NCI-H2081 treated with DMSO at 0.1 percent for 48 hours (cell line): ENCODE results near the gene MINPP1.
"Not testable (repeated sequence)": the region's sequence is repeated elsewhere in the genome, so short reads cannot be mapped to it uniquely, and the experiment has no call there.

ENCODE experiments used
- DNase-seq: peaks from one replicate; lab custom pipeline; 2025; lab: John Stamatoyannopoulos, UW

MINPP1 gene

GRCh38 chr10:87565010-87565409 is 60.3 kb downstream of the MINPP1 start:
- no peak for DNase-seq

- no peak for DNase-seq
These were observed 71.2 kb downstream of the MINPP1 start for GRCh38 chr10:87575851-87576250.

DNA sequence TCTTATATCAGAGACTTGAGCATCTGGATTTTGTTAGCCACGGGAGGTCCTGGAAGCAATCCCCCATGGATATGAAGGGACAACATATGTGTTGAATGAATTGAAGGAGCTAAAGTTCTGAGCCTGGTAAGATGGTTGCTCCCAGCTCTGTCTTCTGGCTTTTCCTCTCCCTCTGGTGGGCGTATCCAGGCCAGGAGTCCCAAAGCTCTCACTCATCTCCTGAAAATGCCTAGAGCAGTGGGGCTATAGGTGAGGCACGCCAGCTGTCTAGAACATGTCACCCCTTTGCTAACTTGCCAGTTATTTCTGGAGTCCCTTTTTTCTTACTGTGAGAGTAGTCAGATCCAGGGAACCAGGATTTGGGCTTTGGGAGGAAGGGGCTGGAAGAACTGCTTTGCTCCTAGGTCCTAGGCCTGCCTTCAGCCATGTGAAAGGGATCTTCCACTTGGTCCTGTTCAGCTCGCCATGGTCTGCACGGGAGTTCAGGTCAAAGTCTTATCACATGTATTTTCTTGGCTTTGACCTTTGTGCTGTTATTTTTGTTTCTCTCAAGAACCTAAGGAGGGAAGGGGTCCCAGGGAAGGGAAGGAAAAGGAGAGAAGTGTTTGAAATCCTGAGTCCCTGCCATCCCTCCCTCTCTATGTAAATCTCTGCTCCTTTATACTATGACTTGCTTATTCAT is 73.6 kb downstream of the MINPP1 start:
- DNase-seq, result no peak

GRCh38 chr10:87578842-87579401 is 74.2 kb downstream of the MINPP1 start:
- no peak for DNase-seq

DNA sequence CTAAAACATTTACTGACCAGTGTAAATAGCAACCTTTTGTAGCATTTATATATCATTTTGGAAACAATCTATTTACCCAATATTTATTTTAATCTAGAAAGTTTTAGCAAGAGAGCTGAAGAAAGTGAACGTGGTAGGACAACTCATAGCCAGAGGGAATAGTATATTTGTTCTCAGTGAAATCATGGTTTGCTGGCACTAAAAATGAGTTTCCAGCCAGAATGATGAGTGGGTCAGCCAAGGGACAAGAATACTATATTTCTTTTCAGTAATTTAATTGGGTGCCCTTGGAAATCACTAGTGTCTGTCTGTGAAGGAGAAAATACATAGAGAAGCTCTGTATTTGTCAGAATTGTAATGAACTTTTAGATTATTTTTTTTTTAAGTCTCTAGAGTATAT is 74.9 kb downstream of the MINPP1 start:
- no peak for DNase-seq

DNA sequence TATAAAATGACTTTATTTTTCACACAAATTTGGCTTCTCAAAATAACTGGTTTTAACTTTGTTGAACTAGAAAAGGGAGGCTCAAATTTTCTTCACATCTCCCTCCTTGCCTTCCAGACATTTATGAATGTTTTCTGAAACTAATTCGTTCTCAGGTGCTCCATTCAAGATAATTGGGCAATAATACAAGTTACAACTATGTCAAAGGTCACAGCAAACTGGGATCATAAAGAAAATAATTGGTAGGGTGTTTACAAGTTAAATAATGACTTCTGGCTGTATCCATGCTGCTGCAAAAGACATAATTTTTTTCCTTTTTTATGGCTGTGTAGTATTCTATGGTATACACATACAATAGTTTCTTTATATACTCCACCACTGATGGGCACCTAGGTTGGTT is 75.3 kb downstream of the MINPP1 start:
- no peak for DNase-seq

GRCh38 chr10:87585565-87586514 is 81.1 kb downstream of the MINPP1 start:
- no peak for DNase-seq

DNA sequence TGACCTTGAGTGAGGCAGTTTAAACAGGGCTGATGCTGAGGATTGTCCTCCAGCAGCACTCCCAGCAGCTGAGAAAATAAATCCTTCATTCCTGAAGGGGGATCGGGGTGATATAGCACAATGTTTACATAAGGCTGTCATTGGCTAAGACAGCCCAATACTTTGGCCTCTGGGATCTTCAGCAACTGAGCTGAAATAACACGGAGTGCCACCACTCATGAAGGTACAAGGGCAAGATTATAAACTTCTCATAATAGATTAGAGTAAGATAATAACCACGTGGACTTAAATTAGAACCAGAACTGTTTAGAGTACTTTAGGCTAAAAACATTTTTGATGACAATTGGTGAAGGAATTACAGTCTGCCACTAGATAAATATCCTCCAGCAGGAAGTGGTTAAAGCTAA is 85.0 kb downstream of the MINPP1 start:
- no peak for DNase-seq

GRCh38 chr10:87590705-87591588 is 86.3 kb downstream of the MINPP1 start:
- no peak for DNase-seq

- no peak for DNase-seq
These were observed 86.8 kb downstream of the MINPP1 start for GRCh38 chr10:87591589-87591886.

- DNase-seq, result not testable (repeated sequence)
These were observed 88.2 kb downstream of the MINPP1 start for GRCh38 chr10:87592920-87593319.

DNA sequence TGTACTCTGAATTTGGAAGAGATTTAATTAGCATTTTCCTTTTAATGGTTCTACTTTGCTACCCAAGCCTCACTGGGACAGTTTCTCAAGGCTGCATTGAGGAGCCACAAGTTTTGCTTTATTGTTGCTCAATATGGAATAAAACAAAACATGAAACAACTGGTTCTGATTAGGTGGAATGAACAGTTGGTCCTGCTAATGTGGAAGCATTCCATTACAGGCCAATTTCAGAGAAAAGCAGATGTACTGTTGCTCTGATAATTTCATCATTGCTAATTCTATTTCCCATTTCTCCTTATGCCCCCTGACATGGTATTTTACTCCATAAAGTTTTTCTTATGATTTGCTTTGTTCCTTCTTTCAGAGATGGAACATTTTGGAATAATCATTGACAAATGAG is 89.0 kb downstream of the MINPP1 start:
- no peak for DNase-seq

- DNase-seq, result no peak
These were observed 89.5 kb downstream of the MINPP1 start for GRCh38 chr10:87594181-87594580.

DNA sequence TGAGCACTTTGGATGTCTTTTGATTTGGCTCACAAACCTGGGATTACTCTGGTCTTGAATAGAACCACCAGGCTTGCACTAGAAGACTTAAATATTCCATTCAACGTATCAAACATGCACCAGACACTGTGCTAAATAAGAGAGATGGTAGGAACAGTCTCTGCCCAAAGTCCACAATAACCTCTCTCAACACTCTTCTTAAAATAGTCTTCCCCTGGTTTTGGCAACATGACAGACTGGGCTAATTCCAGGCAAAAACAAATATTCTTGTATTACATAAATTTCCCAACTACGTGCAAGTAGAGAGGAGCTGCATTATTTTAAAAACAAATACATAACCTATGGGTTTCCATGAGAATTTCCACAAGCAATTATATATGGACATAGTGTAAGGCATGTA is 90.2 kb downstream of the MINPP1 start:
- no peak for DNase-seq

GRCh38 chr10:87596351-87596750 is 91.7 kb downstream of the MINPP1 start:
- no peak for DNase-seq

- no peak for DNase-seq
These were observed 94.0 kb downstream of the MINPP1 start for GRCh38 chr10:87598700-87599099.

GRCh38 chr10:87600581-87600980 is 95.9 kb downstream of the MINPP1 start:
- no peak for DNase-seq
